Type B pancreatic cell (in vitro differentiated cells): ENCODE measurements around the gene ARAP2. TPM values are rescaled to one million over a fixed set of nuclear protein-coding genes. Genes with fewer than 3 reads are reported as not detected.

Source experiments
- DNase-seq: peaks from one replicate; pipeline ENCODE4 v3.0.0; 2021; ENCODE audit warnings: mixed read lengths; ENCODE audit not compliant: unreplicated experiment; ENCODE audit errors: extremely low spot score
- H3K27ac Mint-ChIP-seq: 2 replicates; pipeline ENCODE4 v1.8.0; 2021; ENCODE audit warnings: mild to moderate bottlenecking, mixed read lengths
- H3K27me3 Mint-ChIP-seq: 2 replicates; pipeline ENCODE4 v1.8.0; 2021; ENCODE audit warnings: mixed read lengths
- H3K36me3 Mint-ChIP-seq: 2 replicates; pipeline ENCODE4 v1.8.0; 2021; ENCODE audit warnings: mixed read lengths
- H3K4me1 Mint-ChIP-seq: one replicate; pipeline ENCODE4 v1.8.0; 2021; ENCODE audit warnings: mixed read lengths; ENCODE audit not compliant: unreplicated experiment
- H3K4me3 Mint-ChIP-seq: 2 replicates; pipeline ENCODE4 v1.8.0; 2021; ENCODE audit warnings: mild to moderate bottlenecking, mixed read lengths
- H3K9me3 Mint-ChIP-seq: 2 replicates; pipeline ENCODE4 v1.8.0; 2021; ENCODE audit warnings: mixed read lengths
- total RNA-seq: library from RNA; stranded (reverse); gene quantifications from 2 replicates; pipeline ENCODE4 v1.2.1, GENCODE V29; 2021; ENCODE audit warnings: low replicate concordance
- TF ChIP-seq, protein P1 (sequence below): fragments of 200-600 bp; sonication (generic); conservative IDR thresholded peaks from 2 replicates; pipeline ENCODE4 v1.5.0; 2021; ENCODE audit warnings: antibody characterized with exemption, mild to moderate bottlenecking

ARAP2 gene
- total RNA-seq, 1 donor from 2014 or later = 10.8 TPM

DNA sequence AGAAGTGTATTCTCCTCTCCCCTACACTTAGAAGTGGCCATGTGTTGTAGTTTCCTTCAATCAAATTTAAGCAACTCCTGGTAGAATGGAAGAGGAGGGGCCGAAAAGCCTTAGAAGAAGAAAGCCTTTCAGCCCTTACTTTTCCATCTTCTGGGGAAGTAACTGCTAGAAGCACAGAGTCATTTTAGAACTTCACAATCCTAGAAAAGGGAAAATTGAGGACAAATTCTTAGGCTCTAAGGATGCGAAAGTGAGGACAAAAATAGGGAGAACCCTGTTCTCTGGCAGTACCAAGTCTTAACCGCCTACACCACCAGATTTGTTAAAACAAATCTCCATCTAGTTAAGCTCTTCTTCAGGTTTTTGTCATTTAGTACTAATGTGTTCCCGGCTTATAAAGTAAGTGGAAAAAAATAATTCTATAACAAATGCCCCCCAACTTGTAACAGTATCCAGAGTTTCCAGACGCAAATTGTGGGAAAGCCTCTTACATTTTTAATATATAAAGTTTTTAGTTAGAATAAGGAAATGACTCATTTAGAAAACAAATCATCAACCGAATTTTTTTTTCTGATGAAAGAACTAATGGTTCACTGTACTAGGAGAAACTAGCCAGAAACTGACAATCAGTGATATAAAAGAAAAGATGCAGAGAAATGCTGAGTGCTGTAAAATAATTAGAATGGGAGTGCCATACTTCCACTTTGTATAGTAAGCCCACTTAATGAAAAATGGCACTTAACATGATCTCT lies 76.0 kb downstream of the ARAP2 start:
- Mint-ChIP-seq H3K4me1 (no peaks in the 10 kb centered on the region), H3K27me3 (no peaks in the 10 kb centered on the region), H3K9me3 (no peaks in the 10 kb centered on the region), H3K27ac (no peak overlapping the region), H3K4me3 (no peak overlapping the region), H3K36me3 (peaks cover 3% of the 10 kb centered on the region)
- TF ChIP-seq, protein P1, sequence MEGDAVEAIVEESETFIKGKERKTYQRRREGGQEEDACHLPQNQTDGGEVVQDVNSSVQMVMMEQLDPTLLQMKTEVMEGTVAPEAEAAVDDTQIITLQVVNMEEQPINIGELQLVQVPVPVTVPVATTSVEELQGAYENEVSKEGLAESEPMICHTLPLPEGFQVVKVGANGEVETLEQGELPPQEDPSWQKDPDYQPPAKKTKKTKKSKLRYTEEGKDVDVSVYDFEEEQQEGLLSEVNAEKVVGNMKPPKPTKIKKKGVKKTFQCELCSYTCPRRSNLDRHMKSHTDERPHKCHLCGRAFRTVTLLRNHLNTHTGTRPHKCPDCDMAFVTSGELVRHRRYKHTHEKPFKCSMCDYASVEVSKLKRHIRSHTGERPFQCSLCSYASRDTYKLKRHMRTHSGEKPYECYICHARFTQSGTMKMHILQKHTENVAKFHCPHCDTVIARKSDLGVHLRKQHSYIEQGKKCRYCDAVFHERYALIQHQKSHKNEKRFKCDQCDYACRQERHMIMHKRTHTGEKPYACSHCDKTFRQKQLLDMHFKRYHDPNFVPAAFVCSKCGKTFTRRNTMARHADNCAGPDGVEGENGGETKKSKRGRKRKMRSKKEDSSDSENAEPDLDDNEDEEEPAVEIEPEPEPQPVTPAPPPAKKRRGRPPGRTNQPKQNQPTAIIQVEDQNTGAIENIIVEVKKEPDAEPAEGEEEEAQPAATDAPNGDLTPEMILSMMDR = no peak
- DNase-seq = no peak

DNA sequence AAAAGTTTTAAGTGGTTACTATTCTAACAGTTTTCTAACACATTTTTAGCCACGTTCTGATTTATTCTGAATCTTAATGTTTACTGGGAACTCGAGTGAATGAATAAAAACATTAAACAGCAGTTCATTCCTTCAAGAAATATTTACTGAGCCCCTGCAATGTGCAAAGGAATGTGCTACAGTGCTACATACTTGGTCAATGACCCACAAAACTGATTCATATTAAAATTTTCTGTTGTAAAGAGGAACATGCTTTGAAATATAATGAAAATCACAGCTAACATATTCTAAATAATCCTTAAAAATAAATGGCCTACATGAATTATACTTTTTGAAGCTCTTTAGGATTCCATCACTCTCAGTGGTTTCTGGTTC lies 78.7 kb downstream of the ARAP2 start:
- Mint-ChIP-seq H3K4me3 (no peak overlapping the region), H3K9me3 (no peaks in the 10 kb centered on the region), H3K4me1 (no peaks in the 10 kb centered on the region), H3K27ac (no peak overlapping the region), H3K27me3 (no peaks in the 10 kb centered on the region), H3K36me3 (peaks cover 3% of the 10 kb centered on the region)
- TF ChIP-seq, protein P1 = no peak
- DNase-seq = no peak

DNA sequence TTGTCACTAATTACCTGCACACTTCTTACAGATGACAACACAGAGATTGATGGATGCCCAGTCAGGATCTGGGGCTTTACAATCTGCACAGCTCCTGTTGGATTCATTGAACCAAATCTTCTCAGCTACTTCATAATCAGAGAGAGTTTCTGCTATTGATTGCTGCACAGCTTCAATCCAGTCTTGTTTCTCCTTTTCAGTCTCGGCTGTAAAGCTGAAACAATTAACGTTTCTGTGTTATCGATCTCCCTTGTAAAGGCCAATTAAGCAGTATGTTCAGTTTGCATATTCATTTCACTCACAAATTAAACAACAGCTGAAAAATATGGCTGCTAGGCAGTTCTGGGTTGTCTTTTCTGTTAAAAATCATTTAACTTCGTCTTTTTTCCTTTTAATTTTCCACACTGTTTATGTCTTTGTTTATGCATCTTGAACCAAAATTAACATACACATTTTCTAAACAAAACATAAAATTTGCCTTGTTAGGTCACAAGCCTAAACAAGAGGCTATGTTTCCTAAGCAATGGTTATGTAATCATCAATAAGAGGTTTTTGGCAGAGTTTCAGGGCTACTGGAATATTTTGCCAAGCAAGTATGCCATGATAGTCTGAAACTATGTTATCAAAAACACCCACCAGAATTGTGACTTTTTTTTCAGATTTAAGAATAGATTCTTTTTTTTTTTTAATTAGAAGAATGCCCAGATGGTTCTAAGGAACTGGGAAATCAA lies 79.2 kb downstream of the ARAP2 start:
- Mint-ChIP-seq H3K4me1 (no peaks in the 10 kb centered on the region), H3K9me3 (no peaks in the 10 kb centered on the region), H3K27me3 (no peaks in the 10 kb centered on the region), H3K4me3 (no peak overlapping the region), H3K36me3 (peaks cover 2% of the 10 kb centered on the region), H3K27ac (no peak overlapping the region)
- TF ChIP-seq, protein P1 = no peak
- DNase-seq = no peak

DNA sequence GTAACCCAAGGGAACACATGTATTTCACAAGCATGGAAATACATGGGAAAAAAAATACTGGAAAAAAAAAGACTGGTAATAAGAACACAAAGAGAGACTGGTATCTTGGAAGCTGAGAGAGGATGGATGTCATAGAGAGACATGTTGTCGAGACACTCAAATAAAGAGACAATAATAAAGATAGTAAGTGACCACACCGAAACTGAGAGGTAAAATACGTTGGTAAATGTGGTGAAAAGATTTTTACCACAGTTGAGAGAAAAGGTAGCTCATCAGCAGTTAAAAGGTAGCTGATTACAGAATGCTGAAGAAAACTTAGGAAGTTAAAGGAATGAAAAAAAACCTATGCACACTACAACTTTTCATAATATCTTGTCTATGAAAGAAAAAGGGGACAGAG lies 81.1 kb downstream of the ARAP2 start:
- Mint-ChIP-seq H3K4me3 (no peak overlapping the region), H3K4me1 (no peaks in the 10 kb centered on the region), H3K27ac (no peak overlapping the region), H3K9me3 (no peaks in the 10 kb centered on the region), H3K36me3 (no peaks in the 10 kb centered on the region), H3K27me3 (no peaks in the 10 kb centered on the region)
- TF ChIP-seq, protein P1 = no peak
- no peak for DNase-seq

DNA sequence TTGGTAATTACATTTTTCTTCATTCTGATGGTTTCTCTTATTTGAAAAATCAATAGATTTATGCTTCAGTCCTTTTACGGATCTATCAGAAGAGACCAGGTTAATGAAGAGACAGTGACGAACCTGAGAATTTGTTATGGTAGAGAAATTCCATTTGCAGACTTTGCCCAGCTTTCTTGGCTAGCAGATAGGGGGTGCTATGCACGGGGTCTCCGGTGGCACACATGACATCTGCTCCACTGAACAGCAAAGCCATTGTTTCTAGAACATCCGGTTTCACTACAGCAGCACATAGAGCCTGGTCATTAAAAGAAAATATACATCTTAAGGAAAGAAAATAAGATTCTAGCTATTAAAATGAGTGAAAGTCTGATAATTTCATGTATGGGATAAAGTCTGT lies 85.1 kb downstream of the ARAP2 start:
- Mint-ChIP-seq H3K4me1 (no peaks in the 10 kb centered on the region), H3K9me3 (no peaks in the 10 kb centered on the region), H3K4me3 (no peak overlapping the region), H3K36me3 (peaks cover 4% of the 10 kb centered on the region), H3K27me3 (no peaks in the 10 kb centered on the region), H3K27ac (no peak overlapping the region)
- TF ChIP-seq, protein P1 = no peak
- no peak for DNase-seq
